Transverse colon (tissue), 4 donors: Measurements from ENCODE around the gene PRPF40B. TPM values are rescaled to one million over a fixed set of nuclear protein-coding genes. Genes with fewer than 3 reads are reported as not detected.

Experiments used
- DNase-seq: peaks from one replicate; pipeline ENCODE4 v3.0.0-alpha.2; 2019
- H3K27ac ChIP-seq, 4 donors: fragments of 200-600 bp; sonication (generic); 2 replicates each; pipeline ENCODE4 v1.5.1; 2016 to 2018; ENCODE audit warnings: inconsistent platforms in 4 of 4
- H3K27me3 ChIP-seq: fragments of 200-600 bp; sonication (generic); 2 replicates; pipeline ENCODE4 v1.5.1; 2017; ENCODE audit warnings: inconsistent platforms
- H3K36me3 ChIP-seq, 4 donors: fragments of 200-600 bp; sonication (generic); 2 replicates each; pipeline ENCODE4 v1.5.1; 2017 to 2019; ENCODE audit warnings: inconsistent platforms in 4 of 4
- H3K4me1 ChIP-seq, 4 donors: fragments of 200-600 bp; sonication (generic); 2 replicates each; pipeline ENCODE4 v1.5.1; 2017 to 2020; ENCODE audit warnings: inconsistent platforms in 4 of 4
- H3K4me3 ChIP-seq, 4 donors: fragments of 200-600 bp; sonication (generic); 1 replicate in 1 of 4; 2 replicates in 3 of 4; pipeline versions ENCODE4 v1.5.1 to v1.6.1; 2017 to 2019; ENCODE audit warnings: inconsistent platforms in 4 of 4
- H3K9me3 ChIP-seq, 2 donors: fragments of 200-600 bp; sonication (generic); 2 replicates each; pipeline ENCODE4 v1.5.1; 2017 to 2019; ENCODE audit warnings: inconsistent platforms in 2 of 2
- EP300 ChIP-seq: sonication (generic); formaldehyde crosslinking; IDR thresholded peaks from one replicate; pipeline ENCODE4 v1.6.1; 2017; ENCODE audit warnings: antibody characterized with exemption, low read depth
- POLR2A ChIP-seq: fragments of 450-650 bp; IDR thresholded peaks from one replicate; pipeline ENCODE4 v1.6.1; 2016; ENCODE audit warnings: antibody characterized with exemption, mild to moderate bottlenecking, moderate library complexity
- POLR2AphosphoS5 ChIP-seq, 3 donors: sonication (generic); formaldehyde crosslinking; IDR thresholded peaks; one replicate each; pipeline ENCODE4 v1.6.1; 2016; ENCODE audit warnings: antibody characterized with exemption in 3 of 3
- WGBS, 2 donors: methylation state at CpG; one replicate each; pipeline ENCODE4 v1.1.5; 2018; ENCODE audit warnings: low coverage in 1 of 2; 5-methylcytosine and 5-hydroxymethylcytosine counted together
- in situ Hi-C, 4 donors: fragments of 200-750 bp; cut with MboI; loops; one replicate each; pipeline versions ENCODE4 v1.15.0 to v1.15.1; 2017; ENCODE audit warnings: low sequenced_read_pairs in 3 of 4, low pct_ligation_motif_present in 1 of 4, low pct_unique_long_range_greater_than_20kb in 1 of 4
- intact Hi-C: fragments of 100-400 bp; cut with DNase I; formaldehyde crosslinking; loops from one replicate; pipeline ENCODE4 v1.15.1; 2023; ENCODE audit warnings: low total_unique reads
- total RNA-seq, 4 donors: library from RNA; depleted of rRNA; stranded (reverse); fragments of >200 nt; gene quantifications; one replicate each; pipeline ENCODE4 v1.1.0, GENCODE V29; 2016
- TF ChIP-seq, protein P1 (sequence below), 5 experiments: fragments of 200-600 bp in 3 of 5; fragments of 450-650 bp in 2 of 5; sonication (generic) in 3 of 5; IDR thresholded peaks; 1 replicate in 2 of 5; 2 replicates in 3 of 5; pipeline ENCODE4 v1.5.1; 2016 to 2017; ENCODE audit warnings: antibody characterized with exemption in 5 of 5, inconsistent platforms in 3 of 5, mild to moderate bottlenecking in 2 of 5, moderate library complexity in 1 of 5

PRPF40B gene
- total RNA-seq, 4 donors from 2014 or later: 3.7 to 12.7 (median 8.7) TPM

DNA sequence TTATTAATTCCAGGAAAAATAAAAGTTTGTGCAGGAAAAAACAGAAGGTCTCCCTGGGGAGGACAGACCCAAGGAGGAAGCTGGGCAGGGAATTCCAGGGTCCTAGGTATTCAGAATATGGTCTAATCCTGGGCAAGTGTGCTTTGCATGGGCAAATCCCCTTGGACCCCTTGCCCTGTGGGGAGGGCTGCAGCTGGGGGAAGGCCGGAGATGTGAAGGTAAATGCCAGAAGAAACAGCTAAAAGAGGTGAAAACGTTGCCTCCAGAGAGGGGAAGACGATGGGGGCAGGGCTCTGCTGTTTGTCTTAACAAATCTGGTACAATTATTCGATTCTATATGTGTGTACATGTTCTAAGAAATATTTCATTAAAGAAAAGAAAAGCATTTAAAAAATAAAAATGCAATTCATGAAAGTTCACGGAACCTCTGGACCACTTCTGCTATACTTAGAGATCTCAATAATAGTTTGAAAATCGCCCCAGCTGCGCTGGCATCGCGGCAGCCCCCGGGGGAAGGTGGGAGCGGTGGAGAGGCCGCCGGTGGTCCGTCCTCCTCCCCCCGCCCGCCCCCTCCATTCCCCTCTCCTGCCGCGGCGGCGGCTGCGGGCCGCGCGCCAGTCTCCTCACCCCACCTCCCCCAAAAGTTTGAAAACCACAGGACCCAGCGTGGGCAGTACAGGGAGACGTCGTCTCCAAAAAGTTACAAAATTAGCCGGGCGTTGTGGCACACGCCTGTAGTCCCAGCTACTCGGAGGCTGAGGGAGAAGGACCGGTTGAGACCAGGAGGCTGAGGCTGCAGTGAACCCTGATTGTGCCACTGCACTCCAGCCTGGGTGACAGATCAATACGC is 1.5 kb upstream of the PRPF40B start:
- Histone ChIP-seq H3K27ac (peak overlapping the region; percentile 76 to 89 (median 86)), H3K4me1 (peaks cover 6 to 25% (median 16%) of the 10 kb centered on the region in 4 donors), H3K36me3 (no peaks in the 10 kb centered on the region), H3K9me3 (no peaks in the 10 kb centered on the region), H3K4me3 (peak overlapping the region in 3 of 4 donors; percentile 49 to 70 (median 56)), H3K27me3 (no peaks in the 10 kb centered on the region)
- no peak for DNase-seq
- TF ChIP-seq POLR2A (no peak), POLR2AphosphoS5 (IDR thresholded peaks at IDR 0.05) (no peak)
- in situ Hi-C loops (no loop called here), intact Hi-C loops (no loop called here)
- 5 to 12% methylated on average over 9 to 33 of the region's 33 CpGs for WGBS, 2 donors

DNA sequence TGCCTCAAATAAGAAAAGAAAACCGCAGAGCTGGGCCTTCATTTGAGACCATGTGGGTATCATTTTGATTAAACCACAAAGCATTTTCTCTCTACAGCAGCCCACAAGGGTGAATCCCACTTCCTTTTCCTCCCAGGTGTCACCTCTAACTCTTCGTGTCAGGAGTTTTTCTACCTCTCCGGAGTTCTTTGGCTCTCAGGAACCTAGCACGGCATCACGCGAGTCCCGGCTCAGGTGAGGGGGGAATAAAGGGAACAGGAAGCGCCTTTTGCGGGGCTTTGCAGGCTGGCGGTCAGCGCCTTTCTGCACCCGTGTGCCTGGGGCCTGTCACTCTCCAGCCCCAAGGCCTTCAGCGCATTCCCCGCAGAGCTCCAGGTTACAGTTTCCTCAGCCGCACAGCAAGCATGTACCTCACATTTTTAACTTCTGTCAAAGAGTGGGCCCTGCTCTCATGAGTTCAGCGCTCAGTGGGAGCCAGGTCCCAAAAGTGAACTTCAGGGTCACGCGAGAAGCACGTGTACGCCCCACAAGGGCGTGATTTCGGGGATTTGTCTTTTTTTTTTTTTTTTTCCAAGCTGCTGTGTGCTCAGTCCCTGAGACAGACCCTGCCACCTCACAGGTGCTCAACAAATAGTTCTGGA is 740 bp upstream of the PRPF40B start:
- in situ Hi-C loops (no loop called here), intact Hi-C loops (no loop called here)
- H3K27ac ChIP-seq: peak overlapping the region; percentile 76 to 89 (median 86)
- H3K9me3 ChIP-seq: no peaks in the 10 kb centered on the region
- peak; percentile 47 for DNase-seq
- TF ChIP-seq POLR2A (no peak), EP300 (no peak), POLR2AphosphoS5 (IDR thresholded peaks at IDR 0.05) (no peak)
- TF ChIP-seq, protein P1, sequence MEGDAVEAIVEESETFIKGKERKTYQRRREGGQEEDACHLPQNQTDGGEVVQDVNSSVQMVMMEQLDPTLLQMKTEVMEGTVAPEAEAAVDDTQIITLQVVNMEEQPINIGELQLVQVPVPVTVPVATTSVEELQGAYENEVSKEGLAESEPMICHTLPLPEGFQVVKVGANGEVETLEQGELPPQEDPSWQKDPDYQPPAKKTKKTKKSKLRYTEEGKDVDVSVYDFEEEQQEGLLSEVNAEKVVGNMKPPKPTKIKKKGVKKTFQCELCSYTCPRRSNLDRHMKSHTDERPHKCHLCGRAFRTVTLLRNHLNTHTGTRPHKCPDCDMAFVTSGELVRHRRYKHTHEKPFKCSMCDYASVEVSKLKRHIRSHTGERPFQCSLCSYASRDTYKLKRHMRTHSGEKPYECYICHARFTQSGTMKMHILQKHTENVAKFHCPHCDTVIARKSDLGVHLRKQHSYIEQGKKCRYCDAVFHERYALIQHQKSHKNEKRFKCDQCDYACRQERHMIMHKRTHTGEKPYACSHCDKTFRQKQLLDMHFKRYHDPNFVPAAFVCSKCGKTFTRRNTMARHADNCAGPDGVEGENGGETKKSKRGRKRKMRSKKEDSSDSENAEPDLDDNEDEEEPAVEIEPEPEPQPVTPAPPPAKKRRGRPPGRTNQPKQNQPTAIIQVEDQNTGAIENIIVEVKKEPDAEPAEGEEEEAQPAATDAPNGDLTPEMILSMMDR (IDR thresholded peaks at IDR 0.05): no peak
- H3K36me3 ChIP-seq: no peaks in the 10 kb centered on the region
- H3K4me1 ChIP-seq: peaks cover 6 to 25% (median 16%) of the 10 kb centered on the region in 4 donors
- 2 to 4% methylated on average over 10 to 22 of the region's 22 CpGs for WGBS, 2 donors
- peak overlapping the region; percentile 15 to 70 (median 52) for H3K4me3 ChIP-seq
- H3K27me3 ChIP-seq: no peaks in the 10 kb centered on the region

DNA sequence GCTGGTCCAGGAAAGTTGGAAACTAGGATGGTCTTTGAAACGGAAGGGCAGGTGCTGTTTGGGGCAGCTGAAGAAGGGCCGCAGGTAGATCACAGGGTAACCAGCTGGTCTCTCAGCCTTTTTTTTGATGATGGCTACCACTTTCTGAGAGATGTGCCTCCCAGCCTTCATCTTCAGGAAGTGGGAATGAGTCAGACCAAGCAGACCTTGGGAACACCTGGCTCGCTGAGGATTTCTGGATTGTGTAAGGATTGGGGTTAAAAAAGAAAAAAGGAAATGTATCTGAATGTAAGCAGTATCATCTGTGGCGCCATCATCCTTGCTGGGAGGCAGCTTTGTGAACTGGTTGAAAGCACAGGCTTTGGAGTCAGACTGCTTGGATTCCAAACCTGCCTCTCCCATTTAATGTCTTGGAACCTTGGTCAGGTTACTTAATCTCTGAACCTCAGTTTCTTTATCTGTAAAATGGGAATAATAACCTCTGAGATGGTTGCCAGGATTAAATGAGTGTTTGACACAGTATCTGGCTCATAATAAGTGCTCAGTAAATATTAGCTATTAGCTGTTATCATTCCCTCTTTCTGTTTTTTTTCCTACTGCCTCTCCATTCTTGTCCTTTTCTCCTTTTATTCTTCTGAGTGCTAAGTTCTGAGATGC is 1.7 kb downstream of the PRPF40B start:
- no peaks in the 10 kb centered on the region for H3K36me3 ChIP-seq
- WGBS, 2 donors: 64% methylated on average over 4 of the region's 4 CpGs; no CpG with 5 or more reads in 1 of the 2 donors
- DNase-seq: no peak
- H3K9me3 ChIP-seq: no peaks in the 10 kb centered on the region
- in situ Hi-C loops (no loop called here), intact Hi-C loops (no loop called here)
- peaks cover 6 to 25% (median 16%) of the 10 kb centered on the region in 4 donors for H3K4me1 ChIP-seq
- no peaks in the 10 kb centered on the region for H3K27me3 ChIP-seq
- H3K4me3 ChIP-seq: no peak overlapping the region
- H3K27ac ChIP-seq: peak overlapping the region in 2 of 4 donors; percentile 87 to 89
- TF ChIP-seq POLR2AphosphoS5 (IDR thresholded peaks at IDR 0.05) (no peak), EP300 (no peak)

DNA sequence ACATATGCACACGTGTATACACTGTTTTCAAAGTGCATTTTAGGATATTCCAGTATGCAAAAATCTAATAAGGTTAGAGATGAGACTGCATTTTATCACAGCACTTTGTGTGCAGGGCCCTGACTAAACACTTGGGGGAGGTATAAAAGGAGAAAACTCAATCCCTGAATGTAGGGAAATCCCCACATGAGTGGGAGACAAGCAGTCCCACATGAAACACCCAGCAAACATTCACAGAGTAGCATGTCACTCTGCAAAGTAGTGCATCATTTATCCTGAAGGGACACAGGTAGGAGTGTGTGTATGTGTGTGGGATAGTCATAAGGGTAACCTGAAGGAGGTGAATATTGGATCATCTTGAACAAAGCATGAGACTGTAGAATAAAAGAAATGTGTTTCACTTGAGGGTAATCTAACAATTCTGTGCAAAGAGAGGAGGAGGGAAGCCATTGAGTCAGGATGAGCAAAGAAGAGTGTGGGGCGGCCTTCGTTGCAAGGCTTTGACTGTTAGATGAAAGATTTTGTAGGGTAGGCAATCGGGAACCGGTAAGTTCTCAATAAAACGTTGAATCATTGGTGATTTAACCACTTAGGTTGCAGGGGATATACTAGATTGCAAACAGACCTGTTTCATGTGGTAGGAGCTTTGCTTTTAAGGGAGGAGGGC is 2.9 kb downstream of the PRPF40B start:
- Histone ChIP-seq H3K9me3 (no peaks in the 10 kb centered on the region), H3K27ac (no peak overlapping the region), H3K4me3 (no peak overlapping the region), H3K4me1 (peaks cover 6 to 23% (median 16%) of the 10 kb centered on the region in 4 donors), H3K36me3 (no peaks in the 10 kb centered on the region), H3K27me3 (no peaks in the 10 kb centered on the region)
- in situ Hi-C loops (no loop called here), intact Hi-C loops (no loop called here)
- 69 to 74% methylated on average over 6 of the region's 6 CpGs for WGBS, 2 donors
- TF ChIP-seq EP300: no peak
- no peak for TF ChIP-seq POLR2AphosphoS5 (IDR thresholded peaks at IDR 0.05)
- no peak for TF ChIP-seq POLR2A
- TF ChIP-seq, protein P1 (IDR thresholded peaks at IDR 0.05): no peak
- no peak for DNase-seq
